Kidney tubule cell (primary cell): ENCODE measurements around the gene ADCK1.
A peak's percentile ranks its signal among the peaks of the same experiment; 100 is the strongest.
"Not testable (repeated sequence)": the region's sequence is repeated elsewhere in the genome, so short reads cannot be mapped to it uniquely, and the experiment has no call there.

Experiments
- DNase-seq: peaks from one replicate; pipeline ENCODE4 v3.0.0-alpha.2; 2018; ENCODE audit warnings: low spot score

ADCK1 gene

DNA sequence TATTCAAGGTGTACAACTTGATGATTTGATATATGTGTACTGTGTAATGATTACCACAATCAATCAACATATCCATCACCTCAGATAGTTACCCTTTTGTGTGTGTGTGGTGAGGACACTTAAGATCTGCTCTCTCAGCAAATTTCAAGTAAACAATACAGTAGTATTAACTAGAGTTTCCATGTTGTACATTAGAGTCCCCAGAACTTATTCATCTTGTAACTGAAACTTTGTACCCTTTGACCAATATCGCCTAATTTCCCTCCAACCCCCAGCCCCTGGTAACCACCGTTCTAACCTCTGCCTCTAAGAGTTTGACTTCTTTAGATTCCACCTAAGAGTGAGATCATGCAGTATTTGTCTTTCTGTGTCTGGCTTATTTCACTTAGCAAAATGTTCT lies 12.1 kb downstream of the ADCK1 start:
- DNase-seq: no peak

DNA sequence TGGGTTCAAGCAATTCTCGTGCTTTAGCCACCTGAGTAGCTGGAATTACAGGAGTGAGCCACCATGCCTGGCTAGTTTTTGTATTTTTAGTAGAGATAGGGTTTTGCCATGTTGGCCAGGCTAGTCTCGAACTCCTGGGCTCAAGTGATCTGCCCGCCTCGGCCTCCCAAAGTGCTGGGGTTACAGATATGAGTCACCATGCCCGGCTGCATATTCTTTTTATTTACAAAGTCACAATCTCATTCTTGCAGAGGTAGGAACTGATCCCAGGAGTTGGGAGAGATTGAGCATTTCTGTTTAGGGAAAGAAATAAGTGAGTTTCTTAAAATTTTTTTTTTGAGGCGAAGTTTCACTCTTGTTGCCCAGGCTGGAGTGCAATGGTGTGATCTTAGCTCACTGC lies 12.8 kb downstream of the ADCK1 start:
- DNase-seq: not testable (repeated sequence)

DNA sequence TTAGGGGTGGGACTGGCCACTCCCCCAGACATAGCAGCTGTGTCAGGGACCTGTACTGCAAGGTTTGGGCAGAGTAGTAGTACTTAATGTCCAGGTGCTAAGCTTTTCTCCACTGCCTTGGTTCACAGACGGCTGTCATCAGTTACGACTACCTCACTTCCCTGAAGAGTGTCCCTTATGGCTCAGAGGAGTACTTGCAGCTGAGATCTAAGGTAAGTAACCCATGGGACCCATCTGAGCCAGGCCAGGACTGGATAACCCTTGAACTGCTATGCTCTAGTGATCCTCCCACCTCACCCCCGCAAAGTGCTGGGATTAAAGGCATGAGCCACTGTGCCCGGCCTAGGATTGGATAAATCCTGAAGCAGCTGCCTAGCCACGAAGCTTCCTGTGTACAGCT lies 22.4 kb downstream of the ADCK1 start:
- DNase-seq: no peak

DNA sequence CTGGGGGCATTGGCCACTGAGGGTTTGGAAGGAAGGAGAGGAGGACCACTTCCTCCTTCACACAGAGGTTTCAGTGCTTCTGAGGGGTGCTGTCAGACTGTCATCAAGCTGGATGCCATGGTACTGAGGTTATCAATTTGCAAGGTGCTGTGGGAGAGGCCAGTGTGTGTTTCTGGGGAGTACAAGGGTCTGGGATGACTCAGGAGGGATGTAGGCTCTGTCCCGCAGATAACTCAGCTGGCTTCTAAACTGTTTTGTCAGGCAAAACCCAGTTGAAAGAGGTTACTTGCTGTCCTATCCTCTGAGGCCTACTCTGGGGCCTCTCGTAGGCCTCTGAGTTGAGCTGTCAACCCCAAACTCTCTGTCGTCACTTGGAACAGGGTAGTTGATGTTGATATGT lies 22.8 kb downstream of the ADCK1 start:
- no peak for DNase-seq

DNA sequence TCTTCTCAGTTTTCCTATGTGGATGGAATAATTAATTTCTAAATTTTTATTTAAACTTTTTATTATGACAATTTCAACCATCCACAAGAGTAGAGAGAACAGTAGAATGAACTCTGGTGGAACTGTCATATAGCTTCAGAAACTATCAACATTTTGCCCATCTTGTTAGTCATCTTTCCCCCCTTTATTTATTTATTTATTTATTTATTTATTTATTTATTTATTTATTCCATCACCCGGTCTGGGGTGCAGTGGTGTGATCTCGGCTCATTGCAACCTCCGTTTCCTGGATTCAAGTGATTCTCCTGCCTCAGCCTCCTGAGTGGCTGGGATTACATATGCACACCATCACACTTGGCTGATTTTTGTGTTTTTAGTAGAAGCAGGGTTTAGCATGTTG lies 23.5 kb downstream of the ADCK1 start:
- no peak for DNase-seq

DNA sequence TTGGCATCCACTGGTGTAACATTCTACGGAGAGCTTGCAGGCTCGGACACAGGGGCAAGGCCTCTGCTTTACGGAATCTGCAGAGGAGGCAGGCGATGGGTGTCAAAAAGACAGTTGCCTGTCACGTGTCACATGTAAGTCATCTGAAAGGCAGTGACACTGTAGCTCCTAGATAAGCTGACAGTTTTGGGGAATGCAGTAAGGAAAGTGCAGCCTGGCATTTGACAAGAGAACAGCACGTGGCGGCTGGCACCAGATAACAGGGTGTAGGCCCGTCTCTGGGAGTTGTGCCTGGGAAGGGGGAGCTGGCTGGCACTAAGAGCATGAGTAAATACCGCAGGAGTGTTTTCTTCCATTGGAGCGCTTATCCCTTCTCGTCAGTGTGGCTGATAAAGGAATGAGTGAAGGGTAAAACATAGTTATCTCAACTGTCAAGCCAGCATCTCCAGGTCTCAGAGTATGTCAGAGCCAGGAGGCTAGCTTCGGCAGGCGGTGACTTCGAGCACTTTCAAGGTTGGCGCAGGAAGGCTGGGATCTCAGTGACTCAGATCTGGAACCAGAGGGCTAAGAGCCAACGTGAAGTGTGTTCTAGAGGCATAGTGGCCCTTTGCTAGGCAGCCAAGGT lies 26.1 kb downstream of the ADCK1 start:
- no peak for DNase-seq

DNA sequence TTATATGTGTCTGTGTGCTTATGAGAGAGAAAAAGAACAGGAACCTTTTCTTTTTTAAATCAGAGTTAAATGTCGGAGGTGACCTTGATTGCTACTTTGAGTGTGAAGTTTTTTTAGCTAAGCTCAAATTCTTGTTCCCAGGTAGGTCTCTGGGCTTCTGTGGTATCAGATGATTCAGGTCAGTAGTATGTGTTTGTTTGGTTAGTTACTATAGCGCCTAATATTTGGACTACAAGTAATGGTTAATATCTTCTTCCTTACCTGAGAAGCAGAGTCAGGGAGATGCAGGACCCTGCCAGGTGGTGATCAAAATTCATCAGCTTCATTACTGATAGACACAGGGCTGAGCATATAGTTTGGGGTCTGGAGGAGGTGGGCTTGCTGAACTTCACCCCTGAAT lies 30.8 kb downstream of the ADCK1 start:
- DNase-seq: peak; percentile 75

DNA sequence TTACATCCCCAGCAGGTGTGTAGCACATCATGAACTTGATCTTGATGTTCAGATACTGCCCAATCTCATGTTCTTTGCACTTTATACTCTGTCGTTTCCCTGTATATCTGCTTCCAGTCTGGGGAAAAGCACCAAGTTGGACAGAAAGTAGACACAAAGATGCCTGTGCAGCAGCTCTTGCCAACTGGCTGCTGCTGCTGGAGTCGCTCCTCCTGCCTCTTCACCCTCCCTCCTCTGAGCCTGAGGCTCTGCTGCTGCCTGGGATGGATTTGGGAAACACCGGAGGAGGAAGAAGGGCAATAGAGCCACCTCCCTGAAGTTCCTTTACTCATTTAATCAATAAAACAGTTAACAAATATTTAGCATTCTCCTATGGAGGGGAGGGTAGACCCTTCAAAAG lies 32.4 kb downstream of the ADCK1 start:
- no peak for DNase-seq

DNA sequence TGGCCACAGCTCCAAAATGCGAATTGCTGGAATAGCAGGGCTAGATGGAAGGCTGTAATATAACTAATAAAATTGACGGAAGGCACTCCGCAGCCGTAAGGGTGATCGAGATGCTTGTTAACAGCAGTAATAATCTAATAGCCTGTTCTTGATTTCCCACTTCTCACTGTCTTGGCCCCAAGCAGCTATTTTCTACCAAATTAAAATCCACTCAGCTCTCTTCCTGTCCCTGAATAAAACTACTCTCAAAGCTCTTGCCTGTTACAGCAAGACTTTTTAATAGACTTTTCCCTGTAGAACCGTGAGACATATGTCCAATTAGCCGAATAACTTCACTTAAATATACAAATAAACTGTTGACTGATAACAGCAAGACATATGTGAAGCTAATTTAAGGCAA lies 38.0 kb downstream of the ADCK1 start:
- DNase-seq: no peak

DNA sequence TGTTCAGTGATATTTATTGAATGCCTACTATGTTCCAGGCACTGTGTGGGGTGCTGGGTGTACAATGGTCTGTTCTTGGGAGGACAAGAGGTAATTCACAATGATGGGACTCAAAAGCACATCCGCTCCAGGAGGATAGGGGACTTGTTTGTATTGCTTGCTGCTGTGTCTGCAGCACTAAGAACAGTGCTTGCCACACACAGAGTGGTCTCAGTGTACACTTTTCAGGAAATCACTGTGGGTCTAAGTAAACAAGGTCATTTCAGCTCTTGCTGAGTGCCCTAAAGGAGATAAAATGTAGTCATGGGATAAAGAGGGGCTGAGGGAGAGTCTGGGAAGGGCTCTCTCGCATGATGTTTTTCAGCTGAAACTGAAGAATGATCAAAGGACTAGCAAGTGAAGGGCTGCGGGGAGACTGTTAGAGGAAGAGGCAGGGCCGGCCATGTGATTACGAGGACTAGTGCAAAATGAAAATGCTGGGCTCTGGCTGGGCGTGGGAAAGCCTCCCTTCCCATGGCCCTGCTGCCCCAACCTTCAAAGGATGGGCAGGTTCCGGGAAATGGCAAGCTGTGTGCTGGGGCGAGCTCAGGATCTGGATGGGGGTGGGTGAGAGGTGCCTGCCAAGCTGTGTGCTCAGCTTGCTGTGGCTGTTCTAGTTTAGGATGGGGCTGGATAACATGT lies 39.1 kb downstream of the ADCK1 start:
- DNase-seq: no peak

DNA sequence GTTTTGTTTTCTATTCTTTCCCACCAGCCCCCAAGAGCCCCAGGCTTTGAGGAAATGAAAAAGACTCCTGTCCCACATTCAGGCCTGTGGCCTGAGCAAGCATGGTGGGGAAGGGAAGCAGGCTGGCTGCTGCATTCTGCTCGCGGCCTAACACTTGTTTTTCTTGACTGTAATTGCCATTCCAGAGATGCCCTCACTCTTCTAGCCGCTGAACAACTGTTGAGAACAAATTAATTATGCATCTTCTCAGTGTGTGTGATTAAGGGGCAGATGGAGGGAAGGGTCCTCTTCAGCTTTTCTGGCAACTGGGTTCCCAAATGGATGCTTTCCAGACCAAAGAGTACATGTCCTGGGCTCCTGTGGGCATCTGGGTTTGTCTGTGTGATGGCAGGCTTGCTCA lies 43.3 kb downstream of the ADCK1 start:
- no peak for DNase-seq

DNA sequence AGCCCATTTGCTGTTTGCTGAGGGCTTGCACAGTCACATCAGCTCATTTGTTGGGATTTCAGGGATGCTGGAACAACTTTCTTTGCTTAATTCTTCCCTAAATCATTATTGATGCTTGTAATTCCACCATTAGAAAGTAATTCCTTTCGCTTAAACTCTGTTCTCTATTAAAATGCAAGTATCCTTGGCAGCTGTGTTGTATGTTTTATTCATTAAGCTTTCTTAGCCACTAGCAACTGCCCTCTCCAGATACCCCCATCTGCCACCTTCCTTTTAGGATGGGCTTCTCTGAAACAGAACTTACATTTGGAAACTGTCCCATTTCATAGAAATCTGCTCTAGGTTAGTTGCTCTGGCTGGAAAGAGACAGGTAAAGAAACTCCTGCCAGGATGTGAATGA lies 43.7 kb downstream of the ADCK1 start:
- DNase-seq: no peak

DNA sequence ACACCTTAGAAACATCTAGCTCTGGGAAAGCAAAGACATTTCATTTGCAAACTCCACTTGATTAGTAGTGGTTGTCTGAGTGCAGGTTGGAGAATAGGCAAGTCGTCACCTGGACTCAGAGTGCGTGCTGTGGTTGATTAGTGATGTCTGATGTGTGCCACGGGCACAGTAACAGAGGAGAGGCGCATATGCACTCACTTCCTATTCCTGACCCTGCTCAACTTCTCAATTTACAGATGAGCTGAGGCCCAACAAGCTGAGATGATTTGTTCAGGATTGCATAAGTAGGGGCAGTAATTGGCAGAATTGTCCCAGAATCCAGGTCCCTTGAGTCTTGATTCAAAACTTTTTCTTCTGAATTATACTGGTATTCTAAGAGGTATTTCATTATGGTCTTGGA lies 44.9 kb downstream of the ADCK1 start:
- no peak for DNase-seq

DNA sequence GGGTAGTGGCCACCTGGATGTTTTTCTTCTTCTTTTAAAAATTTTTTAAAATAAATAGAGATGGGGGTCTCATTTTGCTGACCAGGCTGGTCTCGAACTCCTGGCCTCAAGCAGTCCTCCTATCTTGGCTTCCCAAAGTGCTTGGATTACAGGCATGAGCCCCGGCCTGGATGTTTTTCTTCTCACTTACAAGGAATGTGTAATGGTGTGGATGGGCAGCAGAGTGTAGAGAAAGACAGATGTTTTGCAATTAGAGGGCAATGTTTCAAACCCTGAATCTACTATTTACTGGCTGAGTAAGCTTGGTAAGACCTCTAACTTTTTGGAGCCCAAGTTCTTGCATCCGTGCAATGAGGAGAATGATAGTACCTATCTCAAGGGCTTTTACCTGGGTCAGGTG lies 48.1 kb downstream of the ADCK1 start:
- DNase-seq: peak; percentile 66

DNA sequence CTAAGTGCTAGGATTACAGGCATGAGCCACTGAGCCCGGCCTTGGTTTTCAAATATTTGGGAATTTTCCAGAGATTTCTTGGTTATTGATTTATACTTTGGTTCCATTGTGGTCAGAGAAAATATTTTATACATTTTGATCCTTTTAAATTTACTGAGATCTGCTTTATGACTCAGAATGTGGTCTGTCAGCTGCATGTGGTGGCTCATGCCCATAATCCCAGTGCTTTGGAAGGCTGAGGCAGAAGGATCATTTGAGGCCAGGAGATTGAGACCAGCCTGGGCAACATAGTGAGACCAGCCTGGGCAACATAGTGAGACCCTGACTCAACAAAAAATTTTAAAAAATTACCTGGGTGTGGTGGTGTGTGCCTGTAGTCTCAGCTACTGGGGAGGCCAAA lies 49.8 kb downstream of the ADCK1 start:
- peak; percentile 66 for DNase-seq

DNA sequence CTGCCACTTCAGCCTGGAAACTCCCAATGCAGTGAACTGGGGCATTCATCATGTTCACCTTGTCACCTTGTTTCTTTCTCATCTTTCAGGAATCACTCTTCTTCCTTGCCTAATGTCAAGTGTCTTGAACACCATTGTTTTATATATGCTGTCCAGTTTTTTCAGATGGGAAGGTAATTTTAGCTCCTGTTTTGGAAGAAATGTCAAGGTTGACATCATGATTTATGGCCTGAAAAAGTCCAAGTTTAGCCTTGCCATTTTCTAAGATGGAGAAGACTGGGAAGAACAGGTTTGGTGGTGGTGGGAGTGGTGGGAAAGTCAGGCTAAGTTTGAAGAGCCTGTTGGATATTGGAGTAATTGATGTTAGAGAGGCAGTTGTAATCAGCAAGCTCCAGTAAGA lies 54.0 kb downstream of the ADCK1 start:
- DNase-seq: peak; percentile 11

DNA sequence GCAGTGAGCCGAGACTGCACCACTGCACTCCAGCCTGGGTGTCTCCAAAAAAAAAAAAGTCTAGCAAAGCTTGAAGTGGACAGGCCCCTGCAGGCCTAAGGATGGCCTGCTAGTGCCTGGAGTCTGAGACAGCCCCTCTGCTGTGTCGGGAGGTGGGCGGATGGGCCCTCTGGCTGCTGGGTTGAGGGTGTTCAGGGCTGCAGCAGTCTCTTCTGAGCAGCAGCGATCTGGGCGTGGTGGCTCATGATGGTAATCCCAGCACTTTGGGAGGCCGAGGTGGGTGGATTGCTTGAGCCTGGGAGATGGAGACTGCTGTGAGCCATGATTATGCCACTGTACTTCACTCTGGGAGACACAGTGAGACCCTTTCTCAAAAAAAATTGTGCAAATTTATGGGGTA lies 57.0 kb downstream of the ADCK1 start:
- no peak for DNase-seq

DNA sequence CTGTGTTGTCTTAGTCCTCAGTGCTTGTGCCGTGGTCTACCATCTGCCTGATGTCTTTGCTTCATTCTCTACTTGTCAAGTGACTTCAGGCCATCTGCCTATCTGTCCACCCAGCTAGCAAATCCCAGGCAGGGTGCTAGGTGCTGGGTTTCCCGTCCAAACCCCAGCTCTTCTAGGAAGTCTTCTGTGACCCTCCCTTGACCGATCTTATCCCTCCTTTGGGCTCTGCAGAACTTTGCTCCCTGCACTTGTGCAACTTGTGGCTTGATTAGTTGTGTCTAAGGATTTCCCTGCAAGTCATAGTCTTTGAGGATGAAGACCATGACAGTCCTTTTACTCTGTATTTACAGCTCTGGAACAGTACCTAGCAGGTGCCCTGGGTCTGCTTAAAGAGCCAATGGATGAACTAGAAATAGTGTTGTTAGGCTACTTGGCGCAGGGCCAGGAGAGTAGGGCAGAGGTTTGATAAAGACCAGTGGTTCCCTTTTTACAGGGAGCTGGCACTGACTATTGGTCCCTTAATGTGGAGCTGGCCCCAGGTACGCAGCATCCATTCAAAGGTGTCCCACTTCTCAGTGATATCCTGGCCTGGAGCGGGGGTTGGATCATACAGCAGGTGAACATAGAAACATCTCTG lies 60.1 kb downstream of the ADCK1 start:
- DNase-seq: no peak

DNA sequence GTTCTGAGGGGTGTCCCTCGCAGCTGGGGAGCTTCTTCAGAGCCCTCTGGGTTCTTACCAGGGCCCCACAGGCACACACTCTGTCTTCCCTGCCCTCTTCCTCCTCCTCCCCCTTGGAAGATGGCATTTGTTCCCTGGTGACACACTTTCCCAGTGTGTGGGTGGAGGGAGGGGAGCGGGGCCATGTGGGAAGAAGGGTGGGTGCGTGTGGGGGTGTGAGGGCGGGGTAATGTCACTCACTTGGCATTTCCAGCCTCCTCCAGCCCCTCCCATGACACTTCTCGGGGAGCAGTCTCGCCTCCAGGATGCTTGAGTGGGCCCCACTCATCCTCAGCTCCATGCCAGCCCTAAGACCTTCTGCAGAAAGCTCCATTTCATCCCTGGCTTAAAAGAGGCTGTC lies 61.3 kb downstream of the ADCK1 start:
- DNase-seq: no peak

DNA sequence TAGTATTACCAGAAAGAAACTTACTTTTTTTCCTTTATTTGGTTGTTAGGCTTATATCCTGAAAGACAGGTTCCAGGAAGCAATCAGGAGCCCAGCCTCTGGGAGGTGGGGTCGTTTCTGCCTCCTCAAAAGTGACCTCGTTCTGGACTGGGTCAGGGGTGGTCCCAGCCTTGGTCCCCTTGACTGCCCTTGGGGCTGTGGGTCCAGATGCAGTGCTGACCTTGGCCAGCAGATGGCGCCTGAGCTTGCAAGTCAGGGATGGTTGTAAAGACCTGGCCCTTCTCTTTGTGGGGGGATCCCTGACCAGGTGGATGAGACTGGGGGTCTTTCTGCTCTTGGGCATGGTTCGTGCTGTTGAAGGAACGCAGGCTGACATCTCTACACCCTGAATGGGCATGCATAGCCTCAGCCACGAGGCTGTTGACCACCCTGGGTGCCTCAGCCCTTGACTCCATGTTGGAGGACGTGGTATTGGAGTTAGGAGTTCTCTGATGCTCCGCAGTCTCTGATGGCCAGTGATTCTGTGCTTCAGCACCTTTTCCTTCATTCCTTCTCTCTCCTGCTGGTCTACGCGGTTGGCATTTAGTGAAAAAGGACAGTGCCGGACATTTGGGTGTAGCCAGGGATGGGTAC lies 62.4 kb downstream of the ADCK1 start:
- DNase-seq: peak; percentile 55

DNA sequence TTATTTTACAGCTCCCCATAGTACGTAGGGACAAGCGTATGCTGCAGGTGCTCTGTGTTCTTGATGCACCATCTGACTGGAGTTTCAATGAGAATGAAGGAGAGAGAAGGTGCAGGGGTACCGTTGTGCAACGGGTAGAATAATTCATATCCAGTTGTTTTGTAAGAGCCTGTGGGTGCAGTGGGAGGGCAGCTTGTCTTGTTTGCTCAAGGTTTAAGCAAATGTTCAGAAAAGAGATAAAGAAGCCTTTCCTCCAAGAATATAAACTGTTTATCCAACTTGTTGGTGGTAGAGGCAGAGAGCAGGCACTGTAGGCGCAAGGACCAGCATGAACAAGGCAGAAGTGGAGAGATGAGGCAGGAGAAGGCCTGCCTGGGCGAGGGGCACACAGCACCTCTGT lies 64.2 kb downstream of the ADCK1 start:
- DNase-seq: no peak

DNA sequence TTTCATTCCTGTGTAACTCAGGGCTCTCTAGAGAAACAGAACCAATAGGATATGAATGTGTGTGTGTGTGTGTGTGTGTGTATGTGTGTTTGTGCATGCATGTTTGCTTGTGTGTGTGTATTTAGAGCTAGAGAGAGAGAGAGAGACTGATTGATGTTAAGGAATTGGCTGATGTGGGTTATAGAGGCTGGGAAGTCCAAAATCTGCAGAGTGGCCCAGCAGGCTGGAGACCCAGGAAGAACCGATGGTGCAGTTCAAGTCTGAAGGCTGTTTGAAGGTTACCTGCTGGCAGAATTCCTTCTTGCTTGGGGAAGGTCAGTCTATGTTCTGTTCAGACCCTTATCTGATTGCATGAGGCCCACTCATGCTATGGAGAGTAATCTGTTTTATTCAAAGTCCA lies 64.7 kb downstream of the ADCK1 start:
- no peak for DNase-seq

DNA sequence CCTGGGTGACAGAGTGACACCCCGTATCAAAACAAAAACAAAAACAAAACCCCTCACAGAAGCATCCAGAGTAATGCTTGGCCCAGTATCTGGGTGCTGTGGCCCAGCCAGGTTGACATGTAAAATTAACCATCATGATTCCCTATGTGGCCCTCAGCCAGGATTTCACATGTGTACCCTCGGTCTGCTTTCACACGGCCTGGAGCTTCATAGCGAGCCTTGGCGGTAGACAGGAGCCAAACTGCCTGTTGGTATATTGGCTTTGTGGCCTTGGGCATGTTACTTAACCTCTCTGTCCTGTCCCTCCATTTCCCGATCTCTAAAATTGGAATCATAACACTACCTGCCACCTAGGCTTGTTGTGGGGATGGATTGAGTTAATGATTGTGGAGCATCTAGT lies 65.5 kb downstream of the ADCK1 start:
- DNase-seq: no peak
